Panc1 (cell line): ENCODE data around the gene WSCD1. TPM values are rescaled to one million over a fixed set of nuclear protein-coding genes. Genes with fewer than 3 reads are reported as not detected.

Experiments used
- ATAC-seq: fragments of 200-7000 bp; cut with Tn5 transposase; 2 replicates; pipeline ENCODE4 v1.9.1; 2020; ENCODE audit warnings: mild to moderate bottlenecking, moderate library complexity
- BruUV-seq: library from RNA; stranded (reverse); fragments of 400-500 nt; replicated peaks from 2 replicates; lab custom pipeline; 2021; lab: Mats Ljungman, UMichigan
- CTCF ChIA-PET: fragments of 300-600 bp; sonication (Branson Sonifier 250); formaldehyde crosslinking; loops from one replicate; lab custom pipeline; 2022; ENCODE audit warnings: antibody characterized with exemption; lab: Charles Lee
- POLR2A ChIA-PET: fragments of 300-600 bp; sonication (Branson Sonifier 250); formaldehyde crosslinking; loops from one replicate; lab custom pipeline; 2022; ENCODE audit warnings: antibody characterized with exemption; lab: Charles Lee
- DNase-seq: peaks from one replicate; pipeline ENCODE4 v3.0.0-alpha.2; 2010; ENCODE audit warnings: low read depth, low spot score
- H3K27ac ChIP-seq: 2 replicates; pipeline ENCODE4 v1.5.1; 2011; ENCODE audit warnings: mild to moderate bottlenecking, low read length, inconsistent platforms
- H3K27me3 ChIP-seq: fragments of 200-500 bp; sonication (Bioruptor generic); 2 replicates; pipeline ENCODE4 v1.6.0; 2014; ENCODE audit warnings: low read length, inconsistent platforms; ENCODE audit not compliant: control insufficient read depth, insufficient read depth
- H3K36me3 ChIP-seq: fragments of 200-500 bp; sonication (Bioruptor generic); 2 replicates; pipeline ENCODE4 v1.5.1; 2014; ENCODE audit warnings: inconsistent platforms, mild to moderate bottlenecking, low read length, moderate library complexity; ENCODE audit not compliant: control insufficient read depth, insufficient read depth
- H3K4me1 ChIP-seq: 2 replicates; pipeline ENCODE4 v1.5.1; 2011; ENCODE audit warnings: inconsistent platforms, mild to moderate bottlenecking, low read length, moderate library complexity; ENCODE audit not compliant: control insufficient read depth, insufficient read depth
- H3K4me3 ChIP-seq, 2 experiments: 2 replicates each; pipeline ENCODE4 v1.5.1; 2011 to 2012; ENCODE audit warnings: low read depth in 2 of 2, low read length in 2 of 2, mild to moderate bottlenecking in 2 of 2, inconsistent platforms in 1 of 2, moderate library complexity in 1 of 2
- H3K9me3 ChIP-seq: fragments of 200-500 bp; sonication (Bioruptor generic); 2 replicates; pipeline ENCODE4 v1.5.1; 2014; ENCODE audit warnings: low read depth, mild to moderate bottlenecking, inconsistent platforms, low read length, moderate library complexity; ENCODE audit not compliant: control insufficient read depth, insufficient read depth
- POLR2AphosphoS5 ChIP-seq: IDR thresholded peaks from 2 replicates; pipeline ENCODE4 v1.6.1; 2012; ENCODE audit warnings: mild to moderate bottlenecking, low read depth, low read length, moderate library complexity
- SIN3A ChIP-seq: IDR thresholded peaks from 2 replicates; pipeline ENCODE4 v1.6.1; 2012; ENCODE audit warnings: low read depth, mild to moderate bottlenecking, low read length, moderate library complexity, borderline replicate concordance; ENCODE audit not compliant: insufficient read depth
- TCF7L2 ChIP-seq: IDR thresholded peaks from 2 replicates; pipeline ENCODE4 v1.6.1; 2011; ENCODE audit warnings: mild to moderate bottlenecking, low read depth, low read length, inconsistent platforms
- in situ Hi-C: cut with HindIII; loops from 2 replicates; pipeline ENCODE4 v1.10.0; 2016; ENCODE audit warnings: low sequenced_read_pairs, low pct_unique_long_range_greater_than_20kb
- intact Hi-C: fragments of 100-400 bp; cut with micrococcal nuclease; formaldehyde crosslinking; loops from one replicate; pipeline ENCODE4 v1.10.0; 2022; ENCODE audit not compliant: unreplicated experiment
- total RNA-seq: library from RNA; stranded (reverse); gene quantifications from one replicate; pipeline ENCODE4 v1.2.1, GENCODE V29; 2021; ENCODE audit not compliant: unreplicated experiment
- TF ChIP-seq, protein P1 (sequence below), 2 experiments: IDR thresholded peaks; 2 replicates each; pipeline ENCODE4 v1.6.1; 2011 to 2012; ENCODE audit warnings: low read depth in 2 of 2, control low read depth in 1 of 2, low read length in 1 of 2, mild to moderate bottlenecking in 1 of 2, moderate library complexity in 1 of 2; ENCODE audit not compliant: insufficient read depth in 1 of 2
- TF ChIP-seq, protein P2 (sequence below): fragments of 450-650 bp; IDR thresholded peaks from 2 replicates; pipeline ENCODE4 v1.5.1; 2017; ENCODE audit warnings: mild to moderate bottlenecking

WSCD1 gene
- total RNA-seq, 1 experiment from 2014 or later, result 0.74 TPM

DNA sequence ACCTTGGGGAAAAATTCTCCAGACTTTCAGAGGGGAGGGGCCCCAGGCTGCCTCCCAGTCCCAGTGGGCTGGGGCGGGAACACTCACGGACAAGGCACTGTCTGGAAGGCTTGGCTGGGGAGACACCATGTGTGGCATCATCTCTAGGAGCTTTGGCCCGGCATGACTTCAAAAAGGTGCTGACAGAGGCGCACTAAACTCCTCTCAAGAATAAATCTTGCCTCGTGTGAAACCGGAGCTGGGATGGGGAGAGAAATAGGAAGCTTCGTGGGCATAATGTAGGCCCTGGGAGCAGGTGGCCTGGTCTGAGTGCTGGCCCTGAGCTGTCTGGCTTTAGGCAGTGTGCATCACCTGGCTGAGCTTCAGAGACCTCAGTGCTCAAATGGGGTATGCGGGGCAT, 5.7 kb downstream of the WSCD1 start:
- BruUV-seq, result no TSS peak
- DNase-seq, result no peak
- in situ Hi-C loops, result no loop called here
- H3K27me3 ChIP-seq, result no peaks in the 10 kb centered on the region; the same call in 1 of the 2 replicates
- no peaks in the 10 kb centered on the region for H3K36me3 ChIP-seq
- H3K4me3 ChIP-seq, result no peak overlapping the region
- no peak for ATAC-seq
- no peaks in the 10 kb centered on the region for H3K9me3 ChIP-seq
- intact Hi-C loops, result no loop called here
- CTCF ChIA-PET, result no interaction called here
- H3K27ac ChIP-seq, result no peak overlapping the region
- H3K4me1 ChIP-seq, result no peaks in the 10 kb centered on the region
- POLR2A ChIA-PET, result no interaction called here
- TF ChIP-seq SIN3A (no peak), TCF7L2 (no peak), POLR2AphosphoS5 (no peak)
- TF ChIP-seq, protein P1, sequence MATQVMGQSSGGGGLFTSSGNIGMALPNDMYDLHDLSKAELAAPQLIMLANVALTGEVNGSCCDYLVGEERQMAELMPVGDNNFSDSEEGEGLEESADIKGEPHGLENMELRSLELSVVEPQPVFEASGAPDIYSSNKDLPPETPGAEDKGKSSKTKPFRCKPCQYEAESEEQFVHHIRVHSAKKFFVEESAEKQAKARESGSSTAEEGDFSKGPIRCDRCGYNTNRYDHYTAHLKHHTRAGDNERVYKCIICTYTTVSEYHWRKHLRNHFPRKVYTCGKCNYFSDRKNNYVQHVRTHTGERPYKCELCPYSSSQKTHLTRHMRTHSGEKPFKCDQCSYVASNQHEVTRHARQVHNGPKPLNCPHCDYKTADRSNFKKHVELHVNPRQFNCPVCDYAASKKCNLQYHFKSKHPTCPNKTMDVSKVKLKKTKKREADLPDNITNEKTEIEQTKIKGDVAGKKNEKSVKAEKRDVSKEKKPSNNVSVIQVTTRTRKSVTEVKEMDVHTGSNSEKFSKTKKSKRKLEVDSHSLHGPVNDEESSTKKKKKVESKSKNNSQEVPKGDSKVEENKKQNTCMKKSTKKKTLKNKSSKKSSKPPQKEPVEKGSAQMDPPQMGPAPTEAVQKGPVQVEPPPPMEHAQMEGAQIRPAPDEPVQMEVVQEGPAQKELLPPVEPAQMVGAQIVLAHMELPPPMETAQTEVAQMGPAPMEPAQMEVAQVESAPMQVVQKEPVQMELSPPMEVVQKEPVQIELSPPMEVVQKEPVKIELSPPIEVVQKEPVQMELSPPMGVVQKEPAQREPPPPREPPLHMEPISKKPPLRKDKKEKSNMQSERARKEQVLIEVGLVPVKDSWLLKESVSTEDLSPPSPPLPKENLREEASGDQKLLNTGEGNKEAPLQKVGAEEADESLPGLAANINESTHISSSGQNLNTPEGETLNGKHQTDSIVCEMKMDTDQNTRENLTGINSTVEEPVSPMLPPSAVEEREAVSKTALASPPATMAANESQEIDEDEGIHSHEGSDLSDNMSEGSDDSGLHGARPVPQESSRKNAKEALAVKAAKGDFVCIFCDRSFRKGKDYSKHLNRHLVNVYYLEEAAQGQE (IDR thresholded peaks at IDR 0.05; ENCODE audit: insufficient read depth in 1 of 2, low read depth in 2 of 2, low read length in 1 of 2), result no peak
- TF ChIP-seq, protein P2, sequence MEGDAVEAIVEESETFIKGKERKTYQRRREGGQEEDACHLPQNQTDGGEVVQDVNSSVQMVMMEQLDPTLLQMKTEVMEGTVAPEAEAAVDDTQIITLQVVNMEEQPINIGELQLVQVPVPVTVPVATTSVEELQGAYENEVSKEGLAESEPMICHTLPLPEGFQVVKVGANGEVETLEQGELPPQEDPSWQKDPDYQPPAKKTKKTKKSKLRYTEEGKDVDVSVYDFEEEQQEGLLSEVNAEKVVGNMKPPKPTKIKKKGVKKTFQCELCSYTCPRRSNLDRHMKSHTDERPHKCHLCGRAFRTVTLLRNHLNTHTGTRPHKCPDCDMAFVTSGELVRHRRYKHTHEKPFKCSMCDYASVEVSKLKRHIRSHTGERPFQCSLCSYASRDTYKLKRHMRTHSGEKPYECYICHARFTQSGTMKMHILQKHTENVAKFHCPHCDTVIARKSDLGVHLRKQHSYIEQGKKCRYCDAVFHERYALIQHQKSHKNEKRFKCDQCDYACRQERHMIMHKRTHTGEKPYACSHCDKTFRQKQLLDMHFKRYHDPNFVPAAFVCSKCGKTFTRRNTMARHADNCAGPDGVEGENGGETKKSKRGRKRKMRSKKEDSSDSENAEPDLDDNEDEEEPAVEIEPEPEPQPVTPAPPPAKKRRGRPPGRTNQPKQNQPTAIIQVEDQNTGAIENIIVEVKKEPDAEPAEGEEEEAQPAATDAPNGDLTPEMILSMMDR, result no peak

DNA sequence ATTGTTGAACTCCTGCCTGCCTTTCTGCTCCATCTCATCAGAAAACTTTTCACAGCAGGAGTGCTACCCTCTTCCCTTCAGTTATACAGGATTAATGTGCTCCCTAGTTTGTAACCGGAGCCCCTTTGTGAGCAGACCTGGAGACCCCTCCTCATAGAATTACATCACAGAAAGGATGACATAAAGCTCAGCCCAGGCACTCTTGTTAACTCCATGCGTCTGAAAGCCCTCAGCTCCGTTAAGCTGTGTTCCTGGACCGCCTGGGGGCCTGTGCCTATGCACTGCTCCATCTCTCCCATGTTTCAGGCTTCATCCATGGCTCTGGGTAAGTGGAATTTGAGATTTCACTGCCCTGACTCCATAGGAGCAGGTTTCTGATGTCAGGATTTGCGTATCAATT, 7.6 kb downstream of the WSCD1 start:
- no peaks in the 10 kb centered on the region for H3K9me3 ChIP-seq
- ChIA-PET CTCF (interaction anchor here (0.5 to 0.7 kb wide), 2 partner anchors 273 to 1665 kb away, joined by 3 to 4 read pairs; no protein-coding TSS in a partner anchor), POLR2A (interaction anchor here (0.6 kb wide), 1 partner anchor 377 kb away, joined by 4 read pairs; no protein-coding TSS in a partner anchor)
- TF ChIP-seq, protein P2, result no peak
- TF ChIP-seq TCF7L2 (no peak), POLR2AphosphoS5 (no peak), SIN3A (no peak)
- TF ChIP-seq, protein P1 (IDR thresholded peaks at IDR 0.05; ENCODE audit: insufficient read depth in 1 of 2, low read depth in 2 of 2, low read length in 1 of 2), result no peak
- no peaks in the 10 kb centered on the region for H3K4me1 ChIP-seq
- DNase-seq (no peak), ATAC-seq (no peak)
- in situ Hi-C loops, result no loop called here
- intact Hi-C loops, result no loop called here
- BruUV-seq, result no TSS peak
- H3K27ac ChIP-seq, result no peak overlapping the region
- H3K4me3 ChIP-seq, result no peak overlapping the region
- no peaks in the 10 kb centered on the region for H3K27me3 ChIP-seq
- H3K36me3 ChIP-seq, result no peaks in the 10 kb centered on the region
